Mucosa of descending colon (tissue), 3 donors: ENCODE results near the gene SLC1A5. TPM values are rescaled to one million over a fixed set of nuclear protein-coding genes. Genes with fewer than 3 reads are reported as not detected.

Experiments
- ATAC-seq: fragments of 200-7000 bp; cut with Tn5 transposase; one replicate; pipeline ENCODE4 v1.9.1; 2020; ENCODE audit warnings: mild to moderate bottlenecking, moderate library complexity
- DNase-seq, 3 donors: peaks; one replicate each; pipeline ENCODE4 v3.0.0-alpha.2; 2020
- H3K36me3 ChIP-seq: fragments of 200-600 bp; one replicate; pipeline ENCODE4 v1.8.0; 2021; ENCODE audit warnings: low read depth, mild to moderate bottlenecking
- H3K4me1 ChIP-seq: fragments of 200-600 bp; one replicate; pipeline ENCODE4 v1.8.0; 2021; ENCODE audit warnings: low read depth, mild to moderate bottlenecking
- H3K4me3 ChIP-seq: fragments of 200-600 bp; one replicate; pipeline ENCODE4 v1.8.0; 2021; ENCODE audit warnings: mild to moderate bottlenecking
- H3K9me3 ChIP-seq: fragments of 200-600 bp; one replicate; pipeline ENCODE4 v1.8.0; 2021; ENCODE audit warnings: mild to moderate bottlenecking
- CTCF ChIP-seq: fragments of 200-600 bp; IDR thresholded peaks from one replicate; pipeline ENCODE4 v1.8.0; 2022; ENCODE audit warnings: antibody characterized with exemption, mild to moderate bottlenecking
- intact Hi-C, 2 donors: fragments of 100-400 bp; cut with DNase I in 1 of 2; cut with micrococcal nuclease in 1 of 2; formaldehyde crosslinking; loops; one replicate each; pipeline versions ENCODE4 v1.11.0 to v1.11.1; 2022; cut with DNase I, micrococcal nuclease
- total RNA-seq, 3 donors: library from RNA; stranded (reverse); fragmentation: NEBNext Ultra II Directional in 2 of 3; extraction: Animal tissue kit (Norgen Biotek cat#: 25700) in 2 of 3; gene quantifications; one replicate each; pipeline versions ENCODE4 v1.2.1 to v1.2.4, GENCODE V29; 2021 to 2023
- donor health status: DM: no; HTN: no; CAD: no; lungs with moderate emphysema.
- donor health status: DM: no; HTN: no; CAD: no.
- donor health status: DM: no; HTN: yes; CAD: no.

The SLC1A5 gene
- total RNA-seq, 3 donors from 2014 or later, result 54.7 to 101 (median 89.2) TPM

- ATAC-seq (no peak), DNase-seq (no peak)
- no peaks in the 10 kb centered on the region for H3K4me1 ChIP-seq
- peaks cover 14% of the 10 kb centered on the region for H3K36me3 ChIP-seq
- no peak for TF ChIP-seq CTCF
- intact Hi-C loops, result no loop called here
- H3K4me3 ChIP-seq, result no peak overlapping the region
- no peaks in the 10 kb centered on the region for H3K9me3 ChIP-seq
Observed at GRCh38 chr19:46733690-46734292, 54.6 kb downstream of the SLC1A5 start.

- Histone ChIP-seq H3K9me3 (no peaks in the 10 kb centered on the region), H3K36me3 (peaks cover 14% of the 10 kb centered on the region), H3K4me3 (no peak overlapping the region), H3K4me1 (no peaks in the 10 kb centered on the region)
- peak in 1 of 3 donors; percentile 56 for DNase-seq
- no peak for TF ChIP-seq CTCF
- peak; percentile 30 for ATAC-seq
- intact Hi-C loops, result no loop called here
Observed at GRCh38 chr19:46732966-46733689, 55.3 kb downstream of the SLC1A5 start.

- Histone ChIP-seq H3K4me3 (no peak overlapping the region), H3K9me3 (no peaks in the 10 kb centered on the region), H3K36me3 (peaks cover 14% of the 10 kb centered on the region), H3K4me1 (no peaks in the 10 kb centered on the region)
- ATAC-seq (no peak), DNase-seq (no peak)
- intact Hi-C loops, result no loop called here
- TF ChIP-seq CTCF, result no peak
Observed at GRCh38 chr19:46732172-46732938, 56.0 kb downstream of the SLC1A5 start.

GRCh38 chr19:46731584-46731983 lies 56.8 kb downstream of the SLC1A5 start:
- Histone ChIP-seq H3K9me3 (no peaks in the 10 kb centered on the region), H3K4me3 (no peak overlapping the region), H3K36me3 (peaks cover 14% of the 10 kb centered on the region), H3K4me1 (no peaks in the 10 kb centered on the region)
- intact Hi-C loops, result no loop called here
- DNase-seq, result peak in 1 of 3 donors; percentile 48
- ATAC-seq, result peak; percentile 9
- no peak for TF ChIP-seq CTCF

- no peaks in the 10 kb centered on the region for H3K4me1 ChIP-seq
- no peak overlapping the region for H3K4me3 ChIP-seq
- H3K36me3 ChIP-seq, result peaks cover 14% of the 10 kb centered on the region
- ATAC-seq (peak; percentile 36), DNase-seq (peak in 1 of 3 donors; percentile 51)
- H3K9me3 ChIP-seq, result no peaks in the 10 kb centered on the region
- intact Hi-C loops, result no loop called here
- TF ChIP-seq CTCF, result no peak
Observed at GRCh38 chr19:46731007-46731501, 57.3 kb downstream of the SLC1A5 start.
